Measurements from ENCODE around the gene CARD10.
"Not testable (repeated sequence)": the region's sequence is repeated elsewhere in the genome, so short reads cannot be mapped to it uniquely, and the experiment has no call there.

CARD10 gene

DNA sequence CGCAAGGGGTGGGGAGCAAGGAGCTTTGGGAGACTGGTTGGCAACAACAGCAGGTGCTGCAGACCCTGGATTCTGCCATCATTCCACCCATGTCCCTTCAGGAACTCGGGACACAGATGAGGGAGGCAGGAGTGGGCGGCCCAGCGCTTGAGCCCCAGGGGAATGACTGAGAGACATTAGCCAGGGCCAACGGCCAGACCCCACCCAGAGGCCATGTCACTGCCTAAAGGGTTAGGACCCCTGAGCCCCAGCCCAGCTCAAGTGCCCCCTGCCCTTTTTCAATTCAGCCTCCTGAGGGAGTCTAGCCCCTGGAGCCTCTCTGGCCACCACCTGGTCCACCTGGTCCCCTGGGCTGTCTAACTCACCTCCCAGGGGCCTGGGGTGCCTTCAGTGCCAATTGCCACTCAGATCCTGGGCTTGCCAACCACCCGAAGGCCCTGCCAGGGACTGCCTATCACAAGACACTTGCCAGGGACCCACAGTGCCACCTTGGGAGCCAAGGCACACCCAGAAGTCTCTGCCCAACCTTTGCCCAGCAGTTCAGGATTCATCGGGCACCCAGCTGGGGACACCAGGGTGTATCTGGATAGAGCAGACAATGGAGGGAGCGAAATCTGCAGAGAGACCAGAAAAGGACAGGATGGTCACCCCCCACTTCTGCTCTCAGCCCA lies 49.7 kb downstream of the CARD10 start:
- DNase-seq (ENCODE audit: low read depth in 1 of 2, low spot score in 1 of 2), result no peak

DNA sequence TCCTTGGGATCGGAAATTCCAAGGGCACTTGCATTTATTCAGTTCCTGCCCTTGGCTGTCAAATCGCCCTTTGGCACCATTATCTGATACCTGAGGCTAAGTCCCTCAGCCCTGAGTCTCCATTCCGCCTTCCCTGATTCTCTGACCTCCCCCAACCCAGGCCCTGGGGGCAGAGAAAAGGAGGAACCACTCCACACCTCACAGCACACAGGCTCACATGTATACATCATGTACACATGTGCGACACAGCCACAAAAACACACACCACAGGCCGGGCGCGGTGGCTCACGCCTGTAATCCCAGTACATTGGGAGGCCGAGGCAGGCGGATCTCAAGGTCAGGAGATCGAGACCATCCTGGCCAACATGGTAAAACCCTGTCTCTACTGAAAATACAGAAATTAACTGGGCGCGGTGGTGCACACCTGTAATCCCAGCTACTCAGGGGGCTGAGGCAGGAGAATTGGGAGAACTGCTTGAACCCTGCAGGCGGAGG lies 51.0 kb downstream of the CARD10 start:
- DNase-seq (ENCODE audit: low read depth in 1 of 2, low spot score in 1 of 2), result not testable (repeated sequence)

DNA sequence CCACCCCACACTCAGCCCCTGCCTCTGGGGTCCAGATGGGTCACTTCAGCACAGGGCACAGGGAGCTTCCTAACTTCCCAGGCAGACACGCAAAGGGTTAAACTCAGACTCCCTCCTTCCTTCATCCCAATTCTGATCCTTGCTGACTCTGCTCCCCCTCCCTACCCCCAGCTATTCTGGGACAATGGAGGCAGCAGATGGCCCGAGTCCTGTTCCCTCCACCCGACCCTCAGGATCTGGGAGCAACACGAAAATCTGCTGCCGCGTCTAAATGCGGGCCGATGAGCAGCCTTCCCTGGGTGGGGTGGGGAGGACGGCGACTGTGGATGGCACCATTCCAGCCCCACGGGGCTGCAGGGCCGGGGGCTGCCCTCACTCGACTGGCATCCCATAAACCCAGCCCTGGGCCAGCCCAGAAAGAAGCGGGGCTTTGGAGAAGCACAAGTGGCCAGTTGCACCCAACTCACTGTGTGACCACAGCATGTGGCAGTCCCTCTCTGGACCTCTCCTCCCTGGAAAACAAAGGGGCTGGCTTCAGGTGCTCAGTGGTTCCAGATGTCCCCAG lies 51.7 kb downstream of the CARD10 start:
- no peak for DNase-seq (ENCODE audit: low read depth in 1 of 2, low spot score in 1 of 2)

DNA sequence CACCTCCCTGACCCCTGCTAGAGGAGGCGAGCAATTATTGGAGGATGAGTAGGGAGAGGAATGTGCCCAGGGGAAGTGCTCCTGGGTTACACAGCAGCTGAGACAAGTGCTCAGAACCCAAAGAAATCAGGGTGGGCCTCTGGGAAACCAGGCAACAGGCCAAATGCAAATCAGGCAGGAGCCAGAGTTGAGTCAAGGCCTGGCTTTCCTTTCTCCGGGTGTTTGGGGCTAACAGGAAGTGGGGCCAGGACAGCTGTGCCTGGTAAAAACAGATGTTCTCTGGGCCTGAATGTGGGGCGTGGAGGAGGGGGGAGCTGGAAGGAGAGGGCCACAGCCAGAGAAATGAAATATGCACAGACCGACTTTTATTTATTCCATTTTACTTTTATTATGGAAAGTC lies 55.0 kb downstream of the CARD10 start:
- no peak for DNase-seq (ENCODE audit: low read depth in 1 of 2, low spot score in 1 of 2)

DNA sequence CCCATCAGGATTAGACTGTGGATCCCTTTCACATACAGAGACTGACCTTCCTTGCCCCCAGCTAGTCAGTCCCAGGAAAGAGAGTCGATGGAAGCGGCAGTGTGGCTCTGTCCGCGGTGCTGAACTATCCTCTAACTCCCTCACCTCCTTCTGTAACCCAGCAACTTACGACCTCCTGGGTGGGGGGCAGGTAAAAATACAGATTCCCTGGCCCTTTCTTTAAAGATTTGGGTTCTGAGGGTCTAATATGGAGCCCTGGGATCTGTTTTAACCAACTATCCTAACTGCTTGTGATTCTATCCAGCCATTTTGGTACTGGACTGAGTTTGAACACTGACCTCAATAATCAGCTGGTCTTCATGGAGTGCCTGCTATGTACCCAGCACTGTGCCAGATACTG lies 56.2 kb downstream of the CARD10 start:
- no peak for DNase-seq (ENCODE audit: low read depth in 1 of 2, low spot score in 1 of 2)

DNA sequence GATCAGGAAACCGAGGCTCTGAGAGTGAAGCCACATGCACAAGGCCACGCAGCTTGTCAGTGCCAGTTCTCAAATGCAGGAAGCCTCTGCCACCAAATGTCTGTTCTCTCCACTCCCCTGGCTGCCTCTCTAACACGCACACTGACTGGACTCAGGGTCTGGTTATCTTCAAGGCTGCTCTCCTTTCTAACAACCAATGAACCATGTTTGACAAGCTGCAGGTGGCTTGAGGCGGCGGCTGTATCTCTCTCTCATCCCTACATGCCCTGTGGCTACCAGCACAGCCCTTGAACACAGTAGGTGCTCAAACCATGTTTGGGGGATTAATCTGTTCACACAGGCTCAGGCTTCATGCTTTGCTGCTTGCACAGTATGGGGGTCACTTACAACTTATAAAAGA lies 56.8 kb downstream of the CARD10 start:
- no peak for DNase-seq (ENCODE audit: low read depth in 1 of 2, low spot score in 1 of 2)

DNA sequence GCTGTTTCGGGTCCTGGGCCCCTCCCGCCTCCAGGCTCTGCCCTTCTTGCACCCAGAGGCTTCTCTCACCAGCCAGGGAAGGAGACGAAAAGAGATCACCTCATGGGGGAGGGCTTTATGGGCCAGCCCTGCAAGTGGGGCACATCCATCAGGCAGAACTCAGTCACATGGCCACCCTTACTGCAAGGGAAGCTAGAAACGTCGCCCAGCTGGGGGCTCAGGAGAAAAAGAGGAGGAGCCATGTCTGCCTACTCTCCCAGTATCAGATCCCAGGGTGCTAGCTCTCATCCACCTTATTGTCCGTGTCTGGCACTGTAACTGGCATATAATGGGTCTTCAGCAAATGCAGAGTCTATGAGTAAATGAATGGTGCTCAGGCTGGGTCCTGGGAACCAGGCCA lies 57.3 kb downstream of the CARD10 start:
- DNase-seq (ENCODE audit: low read depth in 1 of 2, low spot score in 1 of 2), result no peak

DNA sequence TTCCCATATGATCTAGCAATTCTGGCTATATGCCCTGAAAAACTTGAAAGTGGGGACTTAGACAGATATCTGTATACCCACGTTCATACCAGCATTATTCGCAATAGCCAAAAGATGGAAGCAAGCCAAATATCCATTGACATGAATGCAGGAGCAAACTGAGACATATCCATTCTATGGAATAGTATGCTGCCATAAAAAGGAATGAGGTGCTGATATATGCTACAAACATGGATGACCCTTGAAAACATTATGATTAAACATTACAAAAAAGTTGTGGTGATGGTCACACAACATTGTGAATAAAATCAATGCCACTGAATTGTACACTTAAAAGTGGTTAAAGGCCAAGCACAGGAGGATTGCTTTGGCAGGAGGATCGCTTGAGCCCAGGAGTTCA lies 58.5 kb downstream of the CARD10 start:
- no peak for DNase-seq (ENCODE audit: low read depth in 1 of 2, low spot score in 1 of 2)

DNA sequence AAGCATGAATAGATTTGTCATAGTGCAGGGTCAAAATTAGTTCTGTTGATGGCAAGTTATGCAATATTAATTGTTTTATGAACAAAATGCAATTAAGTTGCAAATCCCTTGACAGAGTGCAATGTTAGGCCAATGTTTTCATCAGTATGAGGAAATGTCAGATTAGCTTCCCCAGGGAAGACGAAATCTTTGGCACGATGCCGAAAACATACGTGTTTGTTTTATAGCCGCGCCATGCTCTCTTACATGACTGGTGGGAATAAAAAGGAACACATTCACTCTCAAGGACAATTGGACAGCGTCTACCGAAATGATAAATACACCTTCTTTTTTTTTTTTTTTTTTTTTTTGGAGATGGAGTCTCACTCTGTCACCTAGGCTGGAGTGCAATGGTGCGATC lies 60.0 kb downstream of the CARD10 start:
- DNase-seq (ENCODE audit: low read depth in 1 of 2, low spot score in 1 of 2), result no peak

DNA sequence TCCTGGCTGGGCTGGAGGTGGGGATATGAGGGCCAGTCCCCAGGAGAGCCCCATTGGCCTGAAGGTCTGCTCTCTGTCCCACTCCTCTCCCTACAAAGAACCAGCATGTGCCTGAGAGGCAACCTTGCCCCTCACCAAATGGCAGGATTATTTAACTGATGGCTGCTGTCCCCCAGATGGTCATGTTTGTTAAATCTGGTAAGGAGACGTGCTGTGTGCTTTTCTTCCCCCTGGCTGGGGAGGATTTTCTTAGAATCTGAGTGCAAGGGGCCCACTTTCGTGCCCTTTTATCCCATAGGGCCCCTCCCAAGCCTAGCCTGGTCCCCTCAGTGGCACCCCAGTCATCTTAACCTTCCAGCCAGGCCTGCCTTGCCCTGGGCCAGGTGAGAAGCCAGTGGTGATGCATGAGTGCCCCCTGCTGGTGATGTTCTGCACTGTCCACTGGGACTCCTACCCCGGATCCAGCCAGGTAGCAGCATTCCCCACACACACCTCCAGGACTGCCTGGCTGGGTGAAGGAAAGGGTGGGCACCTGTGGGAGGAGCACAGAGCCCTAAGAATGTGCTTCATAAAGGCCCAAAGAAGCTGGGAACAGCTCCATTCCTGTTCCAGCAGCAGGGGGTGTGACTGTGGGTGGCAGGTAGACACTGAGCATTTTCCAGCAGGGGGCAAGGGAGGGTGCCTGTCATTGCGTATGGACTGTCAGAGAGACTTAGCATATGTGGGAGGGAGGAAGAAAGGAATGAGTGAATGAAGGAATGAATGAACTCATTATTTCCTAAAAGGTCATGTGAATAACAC lies 61.9 kb downstream of the CARD10 start:
- peak; percentile 71 to 72 for DNase-seq (ENCODE audit: low read depth in 1 of 2, low spot score in 1 of 2)

DNA sequence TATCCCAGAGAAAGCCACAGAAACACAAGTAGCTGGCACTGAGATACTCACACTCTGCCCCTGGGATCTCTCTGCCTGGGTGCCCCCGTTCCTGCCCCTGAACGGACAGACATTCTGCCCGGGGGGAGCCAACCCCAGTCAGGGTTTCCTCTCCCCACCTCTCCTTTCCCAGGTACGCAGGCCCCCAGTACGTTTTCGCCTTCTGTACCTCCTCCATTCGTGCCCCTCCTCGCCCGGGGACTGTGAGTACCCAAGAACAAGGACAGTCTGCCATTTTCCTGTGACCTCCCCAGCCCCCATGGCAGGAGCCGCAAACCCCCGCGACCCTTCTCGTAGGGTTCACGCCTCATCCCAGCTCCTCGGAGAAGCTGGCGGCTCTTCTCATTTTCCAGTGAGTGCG lies 62.9 kb downstream of the CARD10 start:
- no peak for DNase-seq (ENCODE audit: low read depth in 1 of 2, low spot score in 1 of 2)

DNA sequence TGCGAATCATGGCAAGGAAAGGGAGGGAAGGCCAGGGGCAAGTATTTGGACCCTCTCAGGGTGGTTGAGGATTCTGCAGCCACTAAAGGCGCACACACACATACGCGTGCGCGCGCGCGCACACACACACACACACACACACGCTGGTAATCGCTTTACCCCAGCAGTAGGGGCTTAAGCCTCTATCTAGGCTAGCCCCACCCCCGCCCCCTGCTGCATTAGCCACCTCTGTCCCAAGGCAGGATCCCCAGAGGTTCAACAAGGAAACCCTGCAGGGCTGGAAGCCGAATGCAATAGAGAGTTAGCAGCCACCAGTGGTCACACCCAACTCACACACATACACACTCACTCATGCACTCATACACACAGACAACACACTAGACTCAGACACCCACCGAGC lies 63.3 kb downstream of the CARD10 start:
- no peak for DNase-seq (ENCODE audit: low read depth in 1 of 2, low spot score in 1 of 2)

DNA sequence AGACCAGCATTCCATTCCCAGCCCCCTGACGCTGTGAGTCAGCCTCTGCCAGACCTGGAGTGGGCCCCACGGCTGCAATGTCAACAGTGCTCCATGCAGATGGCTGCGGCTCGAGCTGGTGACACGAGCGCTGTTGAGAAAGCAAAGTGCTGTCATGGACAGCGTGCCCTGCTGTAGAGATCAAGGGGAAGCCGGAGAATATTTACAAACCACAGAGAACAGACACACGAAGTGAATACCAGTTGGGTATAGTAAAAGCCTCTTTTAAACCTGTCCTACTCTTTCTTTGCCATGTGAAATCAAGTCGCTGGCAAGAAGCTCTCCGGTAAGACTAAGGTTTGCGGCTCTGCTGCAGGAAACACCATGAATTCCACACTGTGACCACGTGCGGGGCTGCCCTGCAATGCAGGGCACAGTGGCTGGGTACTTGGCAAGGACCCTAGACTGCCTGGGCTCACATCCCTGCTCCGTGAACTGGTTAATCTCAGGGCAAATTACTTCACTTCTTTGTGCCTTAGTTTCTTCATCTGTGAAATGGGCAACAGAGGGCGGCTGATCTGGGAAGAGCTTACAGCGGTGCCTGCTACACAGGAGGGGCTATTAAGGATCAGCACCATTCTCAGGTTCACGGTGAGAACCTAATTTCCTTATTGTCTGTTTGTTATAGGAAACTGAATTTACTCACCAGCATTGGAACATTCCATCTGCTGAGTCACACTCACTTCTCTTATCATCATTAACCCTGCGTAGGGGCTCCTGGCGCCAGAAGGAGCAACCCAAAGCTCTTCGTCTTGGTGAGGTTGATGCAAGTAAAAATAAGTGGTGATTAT lies 64.1 kb downstream of the CARD10 start:
- no peak for DNase-seq (ENCODE audit: low read depth in 1 of 2, low spot score in 1 of 2)

DNA sequence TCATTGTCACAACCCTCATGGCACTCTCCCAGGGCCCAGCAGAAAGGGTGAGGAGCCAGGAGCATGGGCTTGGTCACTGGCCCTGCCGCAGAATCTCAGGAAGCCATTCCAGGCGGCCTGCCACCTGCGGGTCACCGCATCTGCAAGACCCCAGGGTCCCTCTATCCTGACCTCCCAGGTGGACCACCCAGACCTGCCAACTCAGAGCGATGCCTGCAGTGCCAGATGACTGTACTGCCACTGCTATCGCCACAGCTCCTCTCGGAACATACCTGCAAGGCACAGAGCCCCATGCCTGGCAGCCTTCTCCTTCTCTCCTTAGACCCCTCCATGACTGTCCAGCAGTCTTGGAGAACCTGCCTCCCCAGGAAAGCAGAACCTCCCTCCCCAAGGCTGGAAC lies 65.5 kb downstream of the CARD10 start:
- DNase-seq (ENCODE audit: low read depth in 1 of 2, low spot score in 1 of 2), result no peak

DNA sequence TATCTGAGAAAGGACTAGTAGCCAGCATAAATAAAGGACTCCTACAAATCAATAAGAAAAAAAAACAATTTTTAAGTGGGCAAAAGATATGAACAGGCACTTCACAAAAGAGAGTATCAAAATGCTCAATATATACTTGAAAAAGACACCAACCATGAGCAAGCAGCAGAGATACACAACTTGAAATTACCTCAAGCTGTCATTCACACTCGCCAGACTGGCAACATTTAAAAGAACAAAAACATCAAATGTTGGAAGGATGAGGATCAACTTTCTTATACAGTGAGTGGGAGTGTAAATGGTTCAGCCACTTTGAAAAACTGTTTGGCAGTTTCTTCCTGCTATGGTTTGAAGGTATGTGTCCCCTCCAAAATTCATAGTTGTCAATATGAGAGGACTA lies 68.0 kb downstream of the CARD10 start:
- no peak for DNase-seq (ENCODE audit: low read depth in 1 of 2, low spot score in 1 of 2)

DNA sequence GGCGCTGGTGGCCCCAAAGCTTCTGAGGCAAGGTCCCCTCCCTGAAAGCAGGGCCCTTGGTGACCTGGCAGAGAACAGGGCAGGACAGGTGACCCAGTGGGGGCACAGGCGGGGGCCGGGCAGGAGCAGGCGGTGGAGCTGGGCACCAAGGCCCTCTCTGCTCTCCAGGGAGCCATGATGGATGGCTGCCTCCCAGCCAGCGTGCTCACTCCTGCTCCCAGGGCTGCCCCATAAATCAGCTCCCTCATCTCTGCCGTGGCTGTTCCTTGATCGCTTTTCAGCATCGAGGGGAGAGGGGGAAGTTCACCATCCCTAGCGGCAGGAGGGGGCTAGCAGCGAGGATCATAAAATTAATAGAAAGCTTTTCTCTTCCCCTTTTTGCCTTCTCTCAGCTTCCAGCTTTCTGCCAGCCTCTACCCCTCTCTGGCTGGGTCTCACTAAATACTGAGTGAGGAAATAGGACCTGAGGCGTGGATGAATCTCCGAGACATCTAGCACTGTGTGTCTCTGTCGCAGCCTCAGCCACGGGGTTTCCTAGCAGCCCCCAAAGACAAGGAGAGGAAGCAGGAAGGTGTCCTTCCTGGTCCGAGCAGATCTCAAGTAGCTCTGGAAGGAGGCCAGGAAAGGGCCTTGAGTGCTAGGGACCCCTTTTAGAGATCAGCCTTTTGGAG lies 69.7 kb downstream of the CARD10 start:
- DNase-seq (ENCODE audit: low read depth in 1 of 2, low spot score in 1 of 2), result no peak

DNA sequence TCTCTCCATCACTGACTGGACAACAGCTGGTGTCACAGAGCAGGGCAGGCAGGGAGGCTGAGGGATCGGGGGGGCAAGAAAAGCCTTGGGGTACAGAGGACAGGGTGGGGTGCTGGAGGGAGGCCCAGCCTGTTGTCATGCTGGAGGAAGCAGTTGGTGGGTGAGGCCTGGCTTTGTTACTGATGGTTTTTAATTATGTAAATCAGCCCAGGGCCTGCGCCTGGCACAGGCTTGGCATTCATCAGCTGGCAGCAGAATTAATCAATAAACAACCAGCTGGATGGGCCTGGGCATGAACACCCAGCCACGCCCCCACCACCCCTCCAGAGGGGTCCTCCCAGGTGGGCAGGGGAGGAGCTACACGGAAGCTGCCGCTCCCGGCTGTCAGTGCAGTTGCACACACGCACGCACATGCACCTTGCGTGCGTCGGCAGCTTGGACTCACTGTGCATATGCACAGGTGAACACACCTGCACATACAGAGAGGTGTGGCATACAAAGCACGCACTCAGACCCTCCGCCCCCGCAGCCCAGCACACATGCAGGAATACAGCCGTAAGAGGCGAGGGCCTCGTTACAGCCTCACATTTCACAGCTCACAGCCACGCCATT lies 70.6 kb downstream of the CARD10 start:
- DNase-seq (ENCODE audit: low read depth in 1 of 2, low spot score in 1 of 2), result no peak

DNA sequence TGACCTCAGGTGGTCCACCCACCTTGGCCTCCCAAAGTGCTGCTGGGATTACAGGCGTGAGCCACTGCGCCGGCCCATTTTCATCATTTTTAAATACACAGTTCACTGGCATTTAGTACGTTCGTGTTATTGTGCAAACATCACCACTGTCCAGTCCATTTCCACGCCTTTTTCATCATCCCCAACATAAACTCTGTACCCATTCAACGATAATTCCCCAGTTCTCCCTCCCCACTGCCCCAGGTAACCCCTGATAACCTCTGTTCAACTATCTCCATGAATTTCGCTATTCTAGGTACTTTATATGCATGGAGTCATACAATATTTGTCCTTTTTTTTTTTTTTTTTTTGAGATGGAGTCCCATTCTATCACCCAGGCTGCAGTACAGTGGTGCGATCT lies 73.7 kb downstream of the CARD10 start:
- DNase-seq (ENCODE audit: low read depth in 1 of 2, low spot score in 1 of 2), result no peak

DNA sequence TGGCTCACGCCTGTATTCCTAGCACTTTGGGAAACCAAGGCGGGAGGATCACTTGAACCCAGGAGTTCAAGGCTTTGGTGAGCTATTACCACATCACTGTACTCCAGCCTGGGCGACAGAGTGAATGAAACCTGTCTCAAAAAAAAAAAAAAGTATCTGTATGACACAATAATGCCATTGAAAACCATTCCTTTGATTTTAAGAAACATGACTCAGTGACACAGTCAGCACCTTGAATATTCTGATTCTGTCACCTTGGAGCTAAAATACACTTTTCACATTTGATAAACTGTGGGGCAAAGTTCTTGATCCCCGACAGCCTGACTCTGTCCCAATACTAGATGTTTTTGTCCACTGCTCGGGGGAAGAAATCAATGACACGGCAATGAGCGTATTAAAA lies 75.2 kb downstream of the CARD10 start:
- no peak for DNase-seq (ENCODE audit: low read depth in 1 of 2, low spot score in 1 of 2)

DNA sequence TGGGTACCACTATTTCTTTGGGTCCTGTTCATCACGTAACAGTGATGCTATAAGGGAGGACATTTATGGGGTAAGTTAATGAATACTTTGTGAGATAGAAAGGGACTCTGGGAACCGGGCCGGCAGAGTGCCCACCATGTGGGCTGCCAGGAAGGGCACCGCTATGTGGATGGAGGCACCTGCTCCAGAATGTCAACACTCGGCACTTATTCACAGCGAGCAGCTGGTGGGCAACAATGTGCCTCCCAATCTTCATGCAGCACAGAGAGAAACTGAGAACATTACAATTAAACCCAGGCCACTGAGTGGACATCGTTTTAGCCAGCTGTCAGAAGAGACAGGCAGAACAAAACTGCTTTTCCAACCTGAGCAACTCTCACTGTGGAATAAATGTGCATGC lies 76.1 kb downstream of the CARD10 start:
- no peak for DNase-seq (ENCODE audit: low read depth in 1 of 2, low spot score in 1 of 2)

DNA sequence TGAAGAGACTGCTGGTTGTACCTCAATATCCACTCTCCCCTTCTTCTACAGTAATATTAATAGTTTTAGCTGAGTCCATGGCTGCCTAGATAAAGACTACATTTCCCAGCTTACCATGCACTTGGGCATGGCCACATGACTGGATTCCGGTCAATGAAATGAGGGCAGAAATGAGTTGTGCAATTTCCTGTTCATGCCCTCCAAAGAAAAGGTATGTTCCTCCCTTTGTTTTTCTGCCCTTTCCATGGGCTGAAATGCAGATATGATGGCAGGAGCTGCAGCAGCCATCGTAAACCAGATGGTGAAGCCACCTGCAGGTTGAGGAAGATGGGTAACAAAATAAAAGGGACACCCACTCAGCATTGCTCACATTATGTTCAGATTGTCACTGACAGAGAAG lies 76.7 kb downstream of the CARD10 start:
- DNase-seq (ENCODE audit: low read depth in 1 of 2, low spot score in 1 of 2), result no peak

Measured in activated T-helper 1 cell treated with anti-CD3 and anti-CD28 coated beads, Interleukin-2, amount 50 U/mL, for 16 hours (primary cell).